Mucosa of gallbladder (tissue), 1 donor: ENCODE data around the gene ANOS1. TPM values are rescaled to one million over a fixed set of nuclear protein-coding genes. Genes with fewer than 3 reads are reported as not detected.
"Not testable (repeated sequence)": the region's sequence is repeated elsewhere in the genome, so short reads cannot be mapped to it uniquely, and the experiment has no call there.

Experiments
- DNase-seq: peaks from one replicate; pipeline ENCODE4 v3.0.0-alpha.2; 2020; ENCODE audit warnings: low spot score
- total RNA-seq: library from RNA; stranded (reverse); gene quantifications from one replicate; pipeline ENCODE4 v1.2.1, GENCODE V29; 2021
- donor health status: DM: no; HTN: no; CAD: no.

Gene ANOS1
- total RNA-seq, 1 donor from 2014 or later: 2.9 TPM

DNA sequence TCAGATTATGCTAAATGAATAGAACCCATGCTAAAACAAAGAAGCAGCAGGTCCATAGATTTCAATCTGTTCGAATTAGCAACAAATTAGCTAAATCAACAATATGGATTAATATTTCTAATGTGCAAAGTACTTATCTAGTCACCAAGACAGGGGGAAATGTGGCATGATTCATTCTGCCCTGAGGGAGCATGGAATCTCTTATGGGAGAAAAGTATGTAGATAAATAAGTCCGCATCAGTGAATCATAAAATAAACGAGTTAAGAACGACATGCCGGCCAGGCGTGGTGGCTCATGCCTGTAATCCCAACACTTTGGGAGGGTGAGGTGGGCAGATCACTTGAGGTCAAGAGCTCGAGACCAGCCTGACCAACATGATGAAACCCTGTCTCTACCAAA, 102.1 kb downstream of the ANOS1 start:
- DNase-seq: no peak

DNA sequence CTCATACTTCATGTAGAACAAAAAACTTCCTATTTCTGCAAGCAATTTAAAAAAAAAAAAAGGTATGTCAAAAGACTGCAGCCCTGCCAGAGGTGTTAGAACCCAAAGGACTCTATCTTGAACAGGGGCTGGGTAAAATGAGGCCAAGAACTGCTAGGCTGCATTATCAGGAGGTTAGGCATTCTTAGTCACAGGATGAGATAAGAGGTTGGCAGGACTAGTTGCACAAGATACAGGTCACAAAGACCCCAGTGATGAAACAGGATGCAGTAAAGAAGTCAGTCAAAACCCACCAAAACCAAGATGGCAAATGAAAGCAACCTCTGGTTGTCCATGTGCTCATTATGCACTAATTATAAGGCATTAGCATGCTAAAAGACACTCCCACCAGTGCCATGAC, 104.1 kb downstream of the ANOS1 start:
- DNase-seq: no peak

DNA sequence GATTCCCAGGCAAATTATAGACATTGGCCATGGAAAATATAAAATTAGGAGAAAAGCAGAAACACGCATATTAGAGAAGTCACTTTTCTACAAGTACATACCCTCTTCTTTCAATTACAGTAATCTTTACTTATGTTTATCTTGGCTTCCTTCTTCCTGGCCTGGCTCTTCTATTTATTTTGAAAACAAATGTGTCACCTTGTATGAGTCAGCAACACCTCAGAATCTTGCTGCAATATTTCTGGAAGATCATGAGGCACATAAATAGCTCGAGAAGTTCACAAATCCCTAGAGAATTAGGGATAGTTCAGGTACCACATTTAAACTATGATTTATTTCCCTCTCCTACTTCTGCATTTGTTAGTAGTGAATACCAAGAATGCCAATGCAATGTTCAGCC, 124.6 kb downstream of the ANOS1 start:
- no peak for DNase-seq

DNA sequence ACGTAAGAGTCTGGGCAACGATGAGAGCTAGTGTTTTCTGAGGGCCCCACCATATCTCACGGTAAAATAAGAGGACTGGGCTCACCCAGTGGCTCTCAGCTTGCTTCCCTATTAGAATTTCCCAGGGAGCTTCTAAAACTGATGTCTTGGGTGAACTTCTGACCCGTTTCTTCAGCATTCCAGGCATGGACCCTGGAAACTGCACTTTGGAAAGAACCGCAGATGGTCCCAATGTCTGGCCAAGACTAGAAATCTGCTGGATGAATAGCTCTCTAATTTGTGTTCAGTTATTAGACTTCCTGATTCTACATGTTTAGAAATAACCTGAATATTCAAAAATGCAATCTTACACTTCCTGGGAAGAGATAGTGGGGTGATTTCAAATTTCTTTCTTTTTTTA, 127.8 kb downstream of the ANOS1 start:
- no peak for DNase-seq

DNA sequence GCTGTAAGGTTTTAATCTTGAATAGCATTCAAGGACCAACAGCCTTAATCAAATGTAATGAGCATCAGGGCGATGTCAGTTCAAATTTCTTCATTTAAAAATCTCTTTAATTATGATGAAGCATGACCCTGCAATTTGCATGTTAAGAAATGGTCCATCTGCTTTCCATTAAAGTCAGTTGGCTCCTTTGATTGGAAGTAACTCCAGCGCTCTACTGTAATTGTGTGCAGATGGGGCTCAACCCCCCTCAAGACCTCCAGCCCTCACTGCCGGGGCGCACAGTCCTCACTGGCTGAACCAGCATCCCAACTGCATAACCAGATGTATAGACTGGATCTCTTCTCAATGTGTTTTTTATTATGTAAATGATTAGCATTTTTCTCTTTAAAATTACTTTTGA, 140.4 kb downstream of the ANOS1 start:
- no peak for DNase-seq

DNA sequence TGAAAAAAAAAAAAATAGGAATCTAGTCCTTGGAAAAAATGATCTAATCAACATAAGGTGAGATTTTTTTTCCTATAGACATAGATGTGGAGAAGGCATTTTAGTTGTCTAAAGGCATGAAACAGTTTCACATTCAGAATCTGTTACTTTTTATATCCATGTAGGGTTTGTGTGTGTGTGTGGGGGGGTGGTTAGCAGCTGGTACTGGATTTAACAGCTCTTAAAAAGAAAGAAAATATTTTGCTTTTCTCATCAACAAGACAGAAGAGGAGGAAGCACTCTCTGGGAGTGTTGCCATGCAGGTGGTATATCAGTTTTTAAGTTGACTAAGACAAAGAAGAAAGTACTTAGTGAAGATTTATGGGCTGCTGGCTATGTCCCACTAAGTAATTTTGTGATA, 145.0 kb downstream of the ANOS1 start:
- DNase-seq: no peak

DNA sequence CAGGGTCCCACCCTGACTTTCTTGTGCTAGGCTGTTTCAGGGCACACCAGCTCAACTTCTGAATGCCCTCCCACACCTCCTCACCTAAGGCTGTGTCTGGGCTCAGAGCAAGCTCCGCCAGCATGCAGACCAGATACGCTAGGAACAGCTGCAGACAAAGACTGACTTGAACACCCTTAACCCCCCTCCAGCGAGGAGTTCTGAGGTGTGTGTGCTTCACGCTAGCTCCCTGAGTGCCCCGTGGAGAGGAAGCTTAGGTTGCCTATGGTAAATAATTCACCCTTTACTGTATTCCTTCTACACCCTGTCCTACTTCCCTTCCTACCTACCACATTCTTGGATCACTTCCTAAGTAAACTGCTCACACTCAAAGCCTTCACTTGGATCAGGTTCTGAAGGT, 152.3 kb downstream of the ANOS1 start:
- DNase-seq: no peak

DNA sequence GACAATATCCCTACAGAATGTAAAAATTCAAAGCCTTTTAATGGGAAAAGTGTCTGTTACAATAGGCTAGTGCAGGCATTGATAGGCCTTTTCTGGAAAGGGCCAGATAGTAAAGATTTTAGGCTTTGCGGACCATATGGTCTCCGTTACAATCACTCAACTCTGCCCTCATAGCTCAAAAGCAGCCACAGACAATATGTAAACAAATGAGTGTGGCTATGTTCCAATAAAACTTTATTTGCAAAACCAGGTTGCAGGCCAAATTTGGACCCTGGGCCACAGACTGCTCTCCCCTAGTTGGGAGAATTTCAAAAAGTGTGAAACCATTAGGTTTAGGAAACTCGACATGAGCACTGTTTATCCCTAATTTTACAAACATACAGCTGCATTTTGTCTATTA, 155.1 kb downstream of the ANOS1 start:
- no peak for DNase-seq

DNA sequence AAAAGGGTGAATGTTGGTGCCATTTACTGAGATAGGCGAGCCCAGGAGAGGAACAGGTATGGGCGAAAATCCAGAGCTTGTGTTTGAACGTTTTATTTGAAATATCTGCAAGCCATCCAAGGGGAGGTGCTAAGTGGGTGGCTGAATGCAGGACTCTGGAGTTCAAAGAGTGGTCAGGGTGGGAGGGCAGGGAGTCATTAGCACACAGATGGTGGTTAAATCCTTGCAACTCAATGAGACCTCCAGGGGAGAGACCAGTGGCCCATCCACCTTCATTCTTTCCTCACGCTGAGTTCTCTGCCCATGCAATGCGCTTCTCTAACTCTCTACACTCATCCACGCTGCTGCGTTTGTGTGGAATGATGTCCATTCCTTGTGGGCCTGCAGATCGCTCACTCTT, 166.2 kb downstream of the ANOS1 start:
- no peak for DNase-seq

DNA sequence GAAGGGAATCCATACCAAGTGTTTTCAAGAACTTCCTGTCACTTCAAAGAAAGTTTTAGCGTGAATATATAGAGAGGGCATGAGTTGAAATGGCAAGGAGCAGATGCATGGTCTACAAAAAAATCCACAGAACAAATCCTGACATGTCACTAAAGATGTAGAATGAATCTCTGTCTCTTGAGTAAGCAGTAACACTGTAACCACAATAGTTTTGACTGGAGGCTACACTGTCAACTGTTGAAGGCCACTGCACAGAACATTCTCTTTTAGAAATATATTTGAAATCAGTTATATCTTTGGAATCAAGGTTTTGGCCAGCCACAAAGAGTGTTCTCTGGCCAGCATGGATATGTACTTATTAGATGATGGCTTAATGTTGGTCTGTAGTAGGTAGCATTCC, 183.5 kb downstream of the ANOS1 start:
- no peak for DNase-seq

DNA sequence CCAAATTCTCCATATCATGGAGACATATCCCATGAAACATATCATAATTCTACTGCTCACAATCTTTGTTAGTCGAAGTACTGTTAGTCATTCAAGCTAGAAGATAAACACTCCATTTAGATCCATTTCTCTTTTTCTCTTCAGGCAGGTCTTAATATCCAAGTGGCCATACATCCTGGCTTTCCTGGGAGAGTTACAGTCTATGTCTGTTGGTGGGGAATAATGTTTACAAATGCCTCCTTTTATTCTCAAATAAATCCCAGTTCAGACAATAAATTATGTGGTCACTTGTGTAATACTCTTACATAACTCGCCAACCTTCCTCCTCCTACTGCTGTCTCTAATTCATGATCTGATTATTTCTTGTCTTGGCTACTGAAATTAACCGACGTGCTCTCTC, 185.2 kb downstream of the ANOS1 start:
- no peak for DNase-seq

DNA sequence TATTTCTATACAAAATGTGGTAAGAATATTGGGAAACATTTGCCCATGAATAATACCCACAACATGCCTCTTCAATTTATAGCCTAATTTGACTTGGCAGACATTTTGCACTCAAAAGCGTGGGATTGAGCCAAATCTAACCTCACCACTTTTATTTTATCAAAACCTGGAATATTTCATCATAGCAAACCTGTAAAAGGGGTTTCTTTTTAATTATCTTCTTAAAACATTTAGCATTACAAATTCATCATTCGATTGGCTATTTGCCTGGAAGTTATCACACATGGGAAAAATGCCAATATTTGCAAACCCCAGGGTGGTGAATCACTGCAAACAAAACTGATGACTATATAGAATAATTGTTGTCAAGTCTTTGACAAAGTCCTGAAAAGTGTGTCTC, 211.1 kb downstream of the ANOS1 start:
- DNase-seq: no peak

DNA sequence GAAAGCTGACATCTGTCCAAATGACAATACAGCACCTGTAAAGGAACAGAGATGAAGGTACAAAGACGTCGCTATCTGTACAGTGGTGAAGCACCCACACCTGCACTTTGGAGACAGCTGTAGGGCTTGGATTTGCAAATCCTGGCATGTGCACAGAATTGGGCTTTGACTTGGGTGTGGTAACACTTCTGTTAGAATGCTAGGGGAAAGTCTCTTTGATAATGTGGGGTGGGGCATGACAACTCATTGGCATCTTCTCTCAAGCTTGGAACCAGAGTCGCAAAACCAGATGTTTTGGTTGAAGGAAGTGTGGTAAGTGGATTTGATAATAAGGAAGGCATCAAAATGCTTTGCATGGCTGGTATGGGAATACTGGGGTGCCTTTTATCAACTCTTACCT, 211.8 kb downstream of the ANOS1 start:
- no peak for DNase-seq

DNA sequence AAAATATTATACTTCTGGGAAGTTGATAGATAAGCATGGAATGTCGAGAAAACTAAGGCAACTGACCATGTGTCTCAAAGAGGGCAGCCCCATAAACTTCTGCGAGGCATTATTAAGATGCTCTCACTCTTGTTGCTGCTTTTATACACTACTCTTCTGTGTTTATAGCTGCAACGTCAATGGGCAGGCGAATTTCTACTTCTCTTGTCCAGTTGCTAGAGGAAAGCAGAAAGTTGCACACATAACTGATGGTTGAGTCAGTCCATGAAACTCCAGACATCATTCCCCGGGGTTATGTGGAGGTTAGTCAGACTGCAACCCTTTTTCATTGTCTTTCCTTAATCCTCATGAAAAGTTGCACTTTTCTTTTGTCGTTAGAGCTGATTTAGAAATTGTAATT, 227.5 kb downstream of the ANOS1 start:
- DNase-seq: no peak

DNA sequence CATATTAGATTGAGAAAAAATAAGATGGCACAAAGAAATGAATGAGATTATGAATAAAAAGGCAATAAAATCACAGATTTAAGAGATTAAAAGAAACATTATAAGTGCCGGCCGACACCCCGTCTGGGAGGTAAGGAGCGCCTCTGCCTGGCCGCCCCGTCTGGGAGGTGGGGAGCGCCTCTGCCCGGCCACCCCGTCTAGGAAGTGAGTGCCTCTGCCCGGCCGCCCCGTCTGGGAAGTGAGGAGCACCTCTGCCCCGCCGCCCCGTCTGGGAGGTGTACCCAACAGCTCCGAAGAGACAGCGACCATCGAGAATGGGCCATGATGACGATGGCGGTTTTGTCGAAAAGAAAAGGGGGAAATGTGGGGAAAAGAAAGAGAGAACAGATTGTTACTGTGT, 229.8 kb downstream of the ANOS1 start:
- DNase-seq: not testable (repeated sequence)

DNA sequence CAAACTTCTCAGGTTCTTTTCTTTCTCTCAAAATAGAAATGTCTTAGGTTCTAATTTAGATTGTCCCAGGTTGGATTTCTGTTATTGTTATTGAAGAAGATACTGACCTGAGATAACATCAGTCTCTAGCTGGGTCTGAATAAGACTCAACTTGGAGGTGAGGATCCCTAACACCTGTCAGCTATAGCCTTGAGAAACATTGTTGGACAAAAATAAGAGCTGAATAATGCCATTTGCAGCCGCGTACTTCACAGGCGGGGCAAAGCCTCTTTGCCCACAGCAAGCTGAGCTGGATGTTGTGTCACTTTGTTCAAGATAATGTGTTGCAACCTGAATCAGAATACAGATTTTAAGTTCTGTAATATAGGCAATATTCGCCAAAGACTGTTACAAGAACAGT, 231.7 kb downstream of the ANOS1 start:
- DNase-seq: no peak

DNA sequence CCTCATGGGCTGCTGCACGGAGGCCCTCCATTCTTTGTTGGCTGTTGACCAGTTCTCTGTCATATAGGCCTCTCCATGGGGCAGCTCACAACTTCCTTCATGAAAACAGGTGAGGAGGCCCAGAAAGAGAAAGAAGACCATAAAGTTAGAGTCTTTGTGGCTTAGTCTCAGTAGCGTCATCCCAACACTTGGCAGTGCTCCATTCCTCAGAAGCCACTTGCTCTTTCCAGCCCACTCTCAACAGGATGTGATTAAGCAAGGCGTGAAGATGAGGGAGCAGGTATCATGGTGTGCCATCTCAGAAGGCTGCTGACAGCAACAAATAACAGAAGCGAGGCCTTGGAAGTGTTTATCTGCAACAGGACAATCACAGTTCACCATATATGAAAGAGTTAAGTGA, 236.9 kb downstream of the ANOS1 start:
- DNase-seq: not testable (repeated sequence)

DNA sequence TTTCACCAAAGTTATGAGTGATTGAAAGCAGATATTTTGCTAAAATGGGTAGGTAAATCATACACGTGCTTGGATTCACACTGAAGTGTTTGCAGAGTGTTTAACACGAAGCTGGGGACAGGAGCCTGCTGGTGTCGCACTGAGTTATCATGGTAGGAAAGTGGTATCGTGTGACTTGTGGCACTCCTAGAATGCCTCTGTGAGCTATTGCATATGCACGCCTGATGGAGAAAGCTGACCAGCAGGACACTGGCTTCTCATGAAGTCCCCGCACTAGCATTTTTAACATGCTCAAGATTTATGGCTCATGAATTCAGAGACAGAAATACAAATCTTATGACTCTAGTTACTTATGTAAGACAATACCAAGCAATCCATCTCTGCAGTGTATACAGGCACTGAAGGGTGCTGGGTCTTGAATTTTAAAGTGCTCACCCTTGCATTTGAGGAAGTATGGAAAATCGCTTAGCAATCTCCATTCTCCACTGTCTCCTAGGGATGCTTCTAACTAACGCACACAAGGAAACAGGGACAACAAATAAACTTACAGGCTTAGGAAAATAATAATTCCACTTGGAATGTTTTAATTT, 247.5 kb downstream of the ANOS1 start:
- DNase-seq: no peak

Other genes starting within 250 kb of the ANOS1 start
- gene FAM9A, start 69.2 kb upstream of the ANOS1 start, total RNA-seq: not detected